GM12874 (cell line): ENCODE measurements around the gene APOF.

Experiments
- TF ChIP-seq, protein P1 (sequence below): IDR thresholded peaks from 2 replicates; pipeline ENCODE4 v1.5.1; 2011; ENCODE audit warnings: low read depth, mild to moderate bottlenecking, control low read depth, low read length, moderate library complexity; ENCODE audit not compliant: insufficient read depth

The APOF gene

DNA sequence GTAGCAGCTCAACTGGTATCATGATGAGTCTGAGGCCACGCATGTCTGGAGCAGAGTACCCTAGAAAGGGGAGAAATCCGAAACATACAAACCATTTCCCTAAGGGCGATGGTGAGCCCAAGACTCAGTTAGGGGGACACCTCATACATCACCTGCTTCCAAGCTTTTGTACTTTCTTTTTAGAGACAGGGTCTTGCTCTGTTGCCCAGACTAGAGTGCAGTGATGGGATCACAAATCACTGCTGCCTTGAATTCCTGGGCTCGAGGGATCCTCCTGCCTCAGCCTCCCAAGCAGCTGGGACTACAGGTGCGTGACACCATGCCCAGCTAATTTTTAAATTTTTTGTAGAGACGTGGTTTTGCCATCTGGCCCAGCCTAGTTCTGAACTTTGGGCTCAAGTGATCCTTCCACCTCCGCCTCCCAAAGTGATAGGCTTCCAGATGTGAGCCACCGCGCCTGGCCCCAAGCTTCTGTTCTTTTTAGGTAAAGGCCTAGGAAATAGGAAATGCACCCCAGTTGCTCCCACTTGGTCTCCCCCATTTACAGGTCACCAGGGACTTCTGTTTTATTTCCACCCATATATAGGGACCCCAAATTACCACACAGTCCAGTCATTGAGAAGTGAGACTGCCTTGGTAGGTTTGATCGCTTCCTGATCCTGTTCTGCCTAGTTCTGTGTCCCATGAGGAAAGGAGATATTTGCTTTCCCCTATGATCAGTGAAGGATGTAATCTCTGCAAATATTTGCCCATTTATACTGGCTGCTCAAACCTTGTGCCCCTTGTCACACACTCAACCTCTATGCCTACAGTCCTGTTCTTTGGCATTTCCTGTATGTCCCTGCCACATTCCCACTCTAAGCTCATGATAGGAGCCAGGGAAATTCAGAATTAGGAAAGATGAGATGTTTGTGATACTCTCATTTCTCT is at the start of gene APOF:
Gene APOF, minus strand, starts transcription at position 728 of the 930 bp plus-strand sequence. Its CDS starts 112 bp downstream, at position 616.
- TF ChIP-seq, protein P1, sequence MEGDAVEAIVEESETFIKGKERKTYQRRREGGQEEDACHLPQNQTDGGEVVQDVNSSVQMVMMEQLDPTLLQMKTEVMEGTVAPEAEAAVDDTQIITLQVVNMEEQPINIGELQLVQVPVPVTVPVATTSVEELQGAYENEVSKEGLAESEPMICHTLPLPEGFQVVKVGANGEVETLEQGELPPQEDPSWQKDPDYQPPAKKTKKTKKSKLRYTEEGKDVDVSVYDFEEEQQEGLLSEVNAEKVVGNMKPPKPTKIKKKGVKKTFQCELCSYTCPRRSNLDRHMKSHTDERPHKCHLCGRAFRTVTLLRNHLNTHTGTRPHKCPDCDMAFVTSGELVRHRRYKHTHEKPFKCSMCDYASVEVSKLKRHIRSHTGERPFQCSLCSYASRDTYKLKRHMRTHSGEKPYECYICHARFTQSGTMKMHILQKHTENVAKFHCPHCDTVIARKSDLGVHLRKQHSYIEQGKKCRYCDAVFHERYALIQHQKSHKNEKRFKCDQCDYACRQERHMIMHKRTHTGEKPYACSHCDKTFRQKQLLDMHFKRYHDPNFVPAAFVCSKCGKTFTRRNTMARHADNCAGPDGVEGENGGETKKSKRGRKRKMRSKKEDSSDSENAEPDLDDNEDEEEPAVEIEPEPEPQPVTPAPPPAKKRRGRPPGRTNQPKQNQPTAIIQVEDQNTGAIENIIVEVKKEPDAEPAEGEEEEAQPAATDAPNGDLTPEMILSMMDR: no peak

DNA sequence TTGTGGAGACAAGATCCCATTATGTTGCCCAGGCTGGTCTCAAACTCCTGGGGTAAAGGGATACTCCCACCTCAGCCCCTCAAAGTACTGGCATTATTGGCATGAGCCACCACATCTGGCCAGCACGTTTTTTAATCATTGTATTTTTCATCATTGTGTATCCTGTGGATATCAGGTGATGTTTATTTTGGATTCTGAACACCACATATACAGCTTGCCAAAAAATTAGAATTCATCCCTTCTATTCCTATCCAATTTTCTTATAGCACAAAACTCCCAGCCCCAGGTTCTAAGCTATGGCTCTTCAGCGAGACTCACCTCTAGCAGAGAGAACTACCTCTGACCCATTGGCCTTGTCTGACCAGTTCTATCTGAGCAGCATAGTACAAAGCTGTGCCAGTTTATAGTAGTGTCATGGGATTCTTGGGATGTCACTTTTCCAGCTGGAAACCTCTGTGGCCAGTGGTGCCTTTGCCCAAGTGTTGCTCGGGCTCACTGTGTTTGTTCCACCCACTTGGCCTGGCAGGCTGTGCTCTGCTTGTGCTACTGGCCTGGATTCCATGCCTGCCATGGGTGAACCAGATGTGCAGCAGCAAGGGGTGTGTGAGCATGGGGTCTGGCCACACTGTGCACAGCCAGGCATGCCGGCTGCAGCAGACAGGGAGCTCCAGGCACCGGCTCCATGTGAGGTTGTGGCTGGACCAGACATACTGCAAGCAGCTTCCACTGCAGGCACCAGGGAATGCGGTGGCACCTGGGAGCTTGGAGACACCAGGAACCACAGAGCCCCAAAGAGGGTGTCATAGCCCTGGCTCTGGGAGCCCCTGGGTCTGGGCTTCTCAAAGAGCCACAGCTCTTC is 49.4 kb upstream of the APOF start:
- TF ChIP-seq, protein P1: no peak

GRCh38 chr12:56410768-56411167 is 48.1 kb upstream of the APOF start:
- TF ChIP-seq, protein P1: no peak

DNA sequence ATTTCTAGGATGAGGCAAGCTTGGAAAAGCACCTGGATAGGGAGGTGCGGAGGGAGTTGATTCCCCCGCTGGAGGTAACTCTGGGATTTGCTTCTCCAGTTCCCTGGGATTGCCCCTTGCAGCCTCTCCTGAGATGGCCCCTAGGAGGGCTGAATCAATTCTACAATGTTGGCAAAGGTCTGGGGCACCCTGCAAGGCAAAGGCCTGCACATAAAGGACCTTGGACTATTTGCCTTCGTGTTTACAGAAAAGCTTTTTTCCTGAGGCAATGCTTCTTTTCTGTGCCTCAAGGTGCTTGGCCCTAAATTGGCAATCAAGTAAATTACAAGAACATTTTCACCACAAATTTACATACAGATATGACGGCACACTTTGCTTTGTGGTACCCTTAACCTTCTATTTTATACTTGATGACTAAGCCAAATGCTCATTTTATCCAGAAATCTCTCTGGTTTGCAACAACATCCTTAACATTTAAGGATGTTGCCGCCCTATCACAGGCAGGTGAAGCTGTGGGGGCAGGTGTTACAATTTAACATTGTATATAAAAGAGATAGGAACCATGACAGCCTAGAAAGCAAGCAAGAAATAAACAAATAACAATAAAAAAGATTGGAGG is 46.3 kb upstream of the APOF start:
- TF ChIP-seq, protein P1: no peak

DNA sequence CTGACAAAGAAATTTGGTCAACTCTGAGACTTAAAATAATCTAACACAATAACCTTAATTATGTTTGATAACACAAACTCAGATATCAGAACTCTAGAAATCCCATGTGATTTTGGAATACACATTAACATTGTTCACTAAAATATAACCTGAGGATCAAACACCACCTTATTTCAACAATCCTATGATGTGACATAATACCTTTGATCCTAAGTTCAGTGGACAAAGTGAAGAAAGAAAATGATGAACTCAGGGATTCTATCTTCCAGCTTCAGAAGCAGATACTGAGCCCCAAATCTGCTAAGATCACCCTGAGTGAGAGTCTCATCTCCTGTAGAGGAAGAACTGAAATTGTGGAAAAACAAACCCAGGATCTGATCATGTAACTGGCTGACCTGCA is 35.7 kb upstream of the APOF start:
- TF ChIP-seq, protein P1: no peak

DNA sequence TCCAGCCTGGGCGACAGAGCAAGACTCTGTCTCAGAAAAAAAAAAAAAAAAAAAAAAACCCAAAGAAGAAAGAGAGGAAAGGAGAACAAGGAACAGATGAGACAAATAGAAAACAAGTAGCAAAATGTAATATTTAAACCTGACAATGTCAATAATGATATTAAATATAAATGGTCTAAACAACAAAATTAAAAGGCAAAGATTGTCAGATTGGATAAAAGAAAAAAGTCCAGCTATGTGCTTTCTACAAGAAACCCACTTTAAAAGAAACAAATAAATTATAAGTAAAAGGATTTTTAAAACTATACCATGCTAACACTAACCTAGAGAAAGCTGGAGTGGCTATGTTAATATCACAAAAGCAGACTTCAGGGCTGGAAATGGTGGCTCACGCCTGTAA is 29.7 kb upstream of the APOF start:
- TF ChIP-seq, protein P1: no peak

DNA sequence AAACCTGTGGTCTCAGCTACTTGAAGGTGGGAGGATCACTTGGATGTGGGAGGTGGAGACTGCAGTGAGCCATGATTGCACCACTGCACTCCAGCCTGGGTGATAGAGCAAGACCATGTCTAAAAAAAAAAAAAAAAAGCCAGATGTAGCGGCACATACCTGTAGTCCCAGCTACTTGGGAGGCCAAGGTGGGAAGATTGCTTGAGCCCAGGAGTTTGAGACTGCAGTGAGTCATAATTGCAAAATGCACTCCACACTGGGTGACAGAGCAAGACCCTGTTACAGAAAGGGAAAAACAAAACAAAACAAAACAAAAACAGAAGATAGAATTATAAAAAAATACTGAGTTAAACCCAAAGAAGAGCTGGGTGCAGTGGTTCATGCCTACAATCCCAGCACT is 29.1 kb upstream of the APOF start:
- TF ChIP-seq, protein P1: no peak
